HepG2 (cell line): ENCODE measurements around the gene PKM. TPM values are rescaled to one million over a fixed set of nuclear protein-coding genes. Genes with fewer than 3 reads are reported as not detected.

Experiments
- ATAC-seq: fragments of 200-7000 bp; cut with Tn5 transposase; 3 replicates; pipeline ENCODE4 v1.9.1; 2020; ENCODE audit warnings: mild to moderate bottlenecking, moderate library complexity
- BruUV-seq: library from RNA; stranded (reverse); fragments of 400-500 nt; replicated peaks from 2 replicates; lab custom pipeline; 2021; lab: Mats Ljungman, UMichigan
- CTCF ChIA-PET: fragments of 300-600 bp; formaldehyde crosslinking; extraction: SDS; loops from one replicate; lab custom pipeline; 2021; ENCODE audit warnings: low total read pairs, inconsistent platforms, low intra/inter-chr PET ratio; lab: Yijun Ruan, JAX
- POLR2A ChIA-PET: fragments of 350-600 bp; sonication (Branson Sonifier 250); formaldehyde crosslinking; loops from one replicate; lab custom pipeline; 2020; ENCODE audit warnings: antibody characterized with exemption, inconsistent platforms; lab: Yijun Ruan, JAX
- DNase-seq: peaks from one replicate; pipeline ENCODE4 v3.0.0-alpha.2; 2015; ENCODE audit warnings: low spot score
- FAIRE-seq: peaks from 3 replicates; lab custom pipeline; 2011; peaks lifted over from hg19 to GRCh38; lab: Jason Lieb, UNC
- H2AFZ ChIP-seq: one replicate; pipeline ENCODE4 v1.6.1; 2011; ENCODE audit warnings: low read length, inconsistent platforms
- H3K27ac ChIP-seq: fragments of 300-600 bp; 3 replicates; pipeline ENCODE4 v1.8.0; 2011; ENCODE audit warnings: mixed run types, mild to moderate bottlenecking, mixed read lengths, low read length, inconsistent platforms; ENCODE audit not compliant: insufficient read depth; ENCODE audit errors: extremely low read length
- H3K27me3 ChIP-seq, 2 experiments: fragments of 200-600 bp in 1 of 2; 2 replicates in 1 of 2; 3 replicates in 1 of 2; pipeline versions ENCODE4 v1.6.0 to v1.8.0; 2011; ENCODE audit warnings: low read length in 2 of 2, mild to moderate bottlenecking in 2 of 2, moderate library complexity in 2 of 2, inconsistent platforms in 1 of 2; ENCODE audit not compliant: insufficient read depth in 2 of 2, control insufficient read depth in 1 of 2
- H3K36me3 ChIP-seq, 2 experiments: fragments of 200-600 bp in 1 of 2; replicated peaks in 1 of 2; 2 replicates in 1 of 2; 3 replicates in 1 of 2; pipeline versions ENCODE4 v1.5.1 to v1.8.0; 2011; ENCODE audit warnings: low read length in 2 of 2, inconsistent platforms in 1 of 2; ENCODE audit not compliant: insufficient read depth in 2 of 2, control insufficient read depth in 1 of 2
- H3K4me1 ChIP-seq: 2 replicates; pipeline ENCODE4 v1.5.1; 2012; ENCODE audit warnings: low read length, inconsistent platforms; ENCODE audit not compliant: insufficient read depth
- H3K4me2 ChIP-seq: 2 replicates; pipeline ENCODE4 v1.6.0; 2011; ENCODE audit warnings: low read depth, low read length, inconsistent platforms
- H3K4me3 ChIP-seq, 3 experiments: fragments of 200-600 bp in 1 of 3; sonication (generic), shearing (Covaris generic) in 1 of 3; replicated peaks in 1 of 3; 2 replicates each; pipeline ENCODE4 v1.5.1; 2011 to 2016; ENCODE audit warnings: low read length in 3 of 3, inconsistent platforms in 2 of 3, low read depth in 2 of 3, mild to moderate bottlenecking in 2 of 3, control low read depth in 1 of 3, mixed read lengths in 1 of 3; ENCODE audit not compliant: insufficient read depth in 1 of 3
- H3K79me2 ChIP-seq: one replicate; pipeline ENCODE4 v1.6.1; 2011; ENCODE audit warnings: low read length, inconsistent platforms; ENCODE audit not compliant: insufficient read depth
- H3K9ac ChIP-seq: 2 replicates; pipeline ENCODE4 v1.6.0; 2011; ENCODE audit warnings: mild to moderate bottlenecking, low read depth, low read length, inconsistent platforms; ENCODE audit not compliant: insufficient read depth
- H3K9me3 ChIP-seq: 2 replicates; pipeline ENCODE4 v1.5.1; 2012; ENCODE audit warnings: mild to moderate bottlenecking, low read length
- H4K20me1 ChIP-seq: 2 replicates; pipeline ENCODE4 v1.6.0; 2011; ENCODE audit warnings: inconsistent platforms, mild to moderate bottlenecking, low read length, moderate library complexity; ENCODE audit not compliant: insufficient read depth
- CEBPG ChIP-seq: IDR thresholded peaks from 2 replicates; pipeline ENCODE4 v1.6.1; 2016
- ERF ChIP-seq: IDR thresholded peaks from 2 replicates; pipeline ENCODE4 v1.6.1; 2018; ENCODE audit warnings: missing biosample characterization, missing genetic modification reagents
- JUND ChIP-seq: sonication (generic); formaldehyde crosslinking; IDR thresholded peaks from 2 replicates; pipeline ENCODE4 v1.8.0; 2022; ENCODE audit warnings: mild to moderate bottlenecking, missing genetic modification reagents
- NFE2 ChIP-seq: sonication (generic); formaldehyde crosslinking; IDR thresholded peaks from 2 replicates; pipeline ENCODE4 v1.4.0; 2020; ENCODE audit warnings: missing genetic modification reagents
- NR1H2 ChIP-seq: sonication (generic); formaldehyde crosslinking; IDR thresholded peaks from 2 replicates; pipeline ENCODE4 v1.8.1; 2022; ENCODE audit warnings: low read depth, missing genetic modification reagents, borderline replicate concordance
- SAP130 ChIP-seq: IDR thresholded peaks from 2 replicates; pipeline ENCODE4 v1.6.1; 2016; ENCODE audit warnings: low read depth
- SETDB1 ChIP-seq: sonication (generic); formaldehyde crosslinking; IDR thresholded peaks from 2 replicates; pipeline ENCODE4 v1.5.1; 2020; ENCODE audit warnings: missing genetic modification reagents, mild to moderate bottlenecking, borderline replicate concordance
- THAP7 ChIP-seq: sonication (generic); formaldehyde crosslinking; IDR thresholded peaks from 2 replicates; pipeline ENCODE4 v1.8.1; 2023; ENCODE audit warnings: mild to moderate bottlenecking, missing genetic modification reagents
- YEATS2 ChIP-seq: sonication (generic); formaldehyde crosslinking; IDR thresholded peaks from 2 replicates; pipeline ENCODE4 v1.4.0; 2020; ENCODE audit warnings: missing genetic modification reagents, borderline replicate concordance
- ZBTB7B ChIP-seq: sonication (generic); formaldehyde crosslinking; IDR thresholded peaks from 2 replicates; pipeline ENCODE4 v1.4.0; 2020; ENCODE audit warnings: missing genetic modification reagents
- ZNF253 ChIP-seq: sonication (generic); formaldehyde crosslinking; IDR thresholded peaks from 2 replicates; pipeline ENCODE4 v1.8.0; 2022; ENCODE audit warnings: mild to moderate bottlenecking, missing genetic modification reagents, borderline replicate concordance
- ZNF382 ChIP-seq: sonication (generic); formaldehyde crosslinking; IDR thresholded peaks from 2 replicates; pipeline ENCODE4 v1.5.0; 2020; ENCODE audit warnings: missing genetic modification reagents, mild to moderate bottlenecking, borderline replicate concordance
- ZNF749 ChIP-seq: sonication (generic); formaldehyde crosslinking; IDR thresholded peaks from 2 replicates; pipeline ENCODE4 v1.8.0; 2022; ENCODE audit warnings: mild to moderate bottlenecking, missing genetic modification reagents, moderate library complexity, borderline replicate concordance
- ZNF790 ChIP-seq: sonication (generic); formaldehyde crosslinking; IDR thresholded peaks from 2 replicates; pipeline ENCODE4 v1.8.0; 2022; ENCODE audit warnings: missing genetic modification reagents, mild to moderate bottlenecking, borderline replicate concordance
- WGBS: methylation state at CpG from one replicate; pipeline ENCODE4 v1.1.6; 2017; ENCODE audit warnings: low lambda C conversion rate; 5-methylcytosine and 5-hydroxymethylcytosine counted together
- in situ Hi-C: cut with HindIII; loops from 2 replicates; pipeline ENCODE4 v1.10.0; 2017; ENCODE audit warnings: low pct_unique_long_range_greater_than_20kb; ENCODE audit not compliant: extremely low pct_ligation_motif_present
- intact Hi-C: fragments of 100-400 bp; cut with micrococcal nuclease; formaldehyde crosslinking; loops from one replicate; pipeline ENCODE4 v1.10.0; 2022; ENCODE audit not compliant: unreplicated experiment
- polyA plus RNA-seq, 8 experiments: library from polyadenylated mRNA; depleted of rRNA in 3 of 8; stranded (reverse) in 7 of 8; unstranded in 1 of 8; fragments of >200 nt; fragmentation: Illumina TruSeq in 4 of 8; extraction: Trizol in 4 of 8; gene quantifications; 2 replicates each; pipeline versions ENCODE4 v1.2.1 to v1.2.3, GENCODE V29; 2011 to 2016; ENCODE audit warnings: low read depth in 4 of 8, missing spikeins in 1 of 8, mixed read lengths in 1 of 8; ENCODE audit not compliant: insufficient read depth in 1 of 8
- total RNA-seq, 5 experiments: library from RNA; depleted of rRNA; stranded (reverse); fragments of >200 nt; fragmentation: Illumina TruSeq; extraction: Trizol; gene quantifications; 2 replicates each; pipeline ENCODE4 v1.2.3, GENCODE V29; 2016; ENCODE audit warnings: low read depth in 1 of 5

PKM gene
- total and polyA plus RNA-seq, 2 of the 13 experiments (the other 11 are each of a cell fraction or from before 2014, with no cell fraction given), result 488 to 780 TPM

GRCh38 chr15:72199721-72200212 is 31.2 kb downstream of the PKM start (continued):
- no peak for TF ChIP-seq JUND (CRISPR knock-in tag)
- TF ChIP-seq SAP130 (CRISPR knock-in tag), result peak; percentile 44
- 0 out of 2 replicates have a peak, but pooled peaks have one; percentile 44 for TF ChIP-seq ERF
- TF ChIP-seq NFE2 (CRISPR knock-in tag), result no peak
- TF ChIP-seq NR1H2 (CRISPR knock-in tag), result no peak
- no peak for TF ChIP-seq ZNF790
- TF ChIP-seq ZNF382 (CRISPR knock-in tag), result no peak
- no peak for TF ChIP-seq ZNF749 (CRISPR knock-in tag)
- TF ChIP-seq YEATS2, result no peak
- TF ChIP-seq THAP7, result no peak
- TF ChIP-seq SETDB1 (CRISPR knock-in tag), result no peak
- 0 out of 2 replicates have a peak, but pooled peaks have one; percentile 12 for TF ChIP-seq CEBPG (CRISPR knock-in tag)
- no peak for TF ChIP-seq ZNF253

- H3K79me2 ChIP-seq, result no peaks in the 10 kb centered on the region
- 100% methylated on average over 1 of the region's 2 CpGs for WGBS
- H2AFZ ChIP-seq, result no peak overlapping the region
- ChIA-PET CTCF (interaction anchor here (0.6 to 2.0 kb wide), 4 partner anchors 84 to 143 kb away, joined by 3 to 35 read pairs (median 4); no protein-coding TSS in a partner anchor), POLR2A (interaction anchor here (1.3 to 1.5 kb wide), 2 partner anchors 31 to 85 kb away, joined by 3 to 5 read pairs; no protein-coding TSS in a partner anchor)
- FAIRE-seq (no peak), DNase-seq (no peak), ATAC-seq (no peak)
- TSS peak; percentile 92 for BruUV-seq
- H3K27ac ChIP-seq, result no peak overlapping the region
- no peak overlapping the region for H3K4me3 ChIP-seq
- peaks cover 6 to 11% of the 10 kb centered on the region in 2 experiments; a peak in 3 of 5 replicates for H3K27me3 ChIP-seq
- no peak for TF ChIP-seq ZBTB7B (CRISPR knock-in tag)
- H3K9me3 ChIP-seq, result no peaks in the 10 kb centered on the region
- intact Hi-C loops, result loop anchor here (1.0 to 2.0 kb wide), 3 partner anchors 27 to 87 kb away; partner anchors contain the start of gene PKM
- peaks cover 33 to 56% of the 10 kb centered on the region in 2 experiments for H3K36me3 ChIP-seq
- H3K4me1 ChIP-seq, result peaks cover 24% of the 10 kb centered on the region
- in situ Hi-C loops, result no loop called here
- peaks cover 62% of the 10 kb centered on the region for H4K20me1 ChIP-seq
- H3K4me2 ChIP-seq, result no peak overlapping the region
- H3K9ac ChIP-seq, result no peak overlapping the region
These were observed 31.8 kb downstream of the PKM start for GRCh38 chr15:72199205-72199515.
